ENCODE results near the gene KIF21B.
"Not testable (repeated sequence)": the region's sequence is repeated elsewhere in the genome, so short reads cannot be mapped to it uniquely, and the experiment has no call there.

KIF21B gene

GRCh38 chr1:200966934-200967333 lies 56.6 kb downstream of the KIF21B start:
- H3K27ac ChIP-seq (ENCODE audit: low read depth, low read length): no peak overlapping the region
- no peaks in the 10 kb centered on the region for H3K36me3 ChIP-seq (ENCODE audit: control insufficient read depth in 1 of 2, insufficient read depth in 2 of 2, low read length in 2 of 2)
- no peak overlapping the region for H3K9ac ChIP-seq (ENCODE audit: low read depth in 1 of 2, low read length in 2 of 2)
- no peaks in the 10 kb centered on the region for H3K27me3 ChIP-seq (ENCODE audit: control insufficient read depth in 1 of 2, insufficient read depth in 2 of 2, low read length in 2 of 2)
- H3K9me3 ChIP-seq (ENCODE audit: control insufficient read depth in 1 of 2, low read length in 2 of 2): no peaks in the 10 kb centered on the region
- H3K4me1 ChIP-seq (ENCODE audit: control insufficient read depth in 1 of 2, insufficient read depth in 2 of 2, low read length in 2 of 2): peaks cover 0 to 5% of the 10 kb centered on the region in 2 donors
- H3K4me3 ChIP-seq (ENCODE audit: low read depth in 1 of 2, low read length in 2 of 2): no peak overlapping the region

DNA sequence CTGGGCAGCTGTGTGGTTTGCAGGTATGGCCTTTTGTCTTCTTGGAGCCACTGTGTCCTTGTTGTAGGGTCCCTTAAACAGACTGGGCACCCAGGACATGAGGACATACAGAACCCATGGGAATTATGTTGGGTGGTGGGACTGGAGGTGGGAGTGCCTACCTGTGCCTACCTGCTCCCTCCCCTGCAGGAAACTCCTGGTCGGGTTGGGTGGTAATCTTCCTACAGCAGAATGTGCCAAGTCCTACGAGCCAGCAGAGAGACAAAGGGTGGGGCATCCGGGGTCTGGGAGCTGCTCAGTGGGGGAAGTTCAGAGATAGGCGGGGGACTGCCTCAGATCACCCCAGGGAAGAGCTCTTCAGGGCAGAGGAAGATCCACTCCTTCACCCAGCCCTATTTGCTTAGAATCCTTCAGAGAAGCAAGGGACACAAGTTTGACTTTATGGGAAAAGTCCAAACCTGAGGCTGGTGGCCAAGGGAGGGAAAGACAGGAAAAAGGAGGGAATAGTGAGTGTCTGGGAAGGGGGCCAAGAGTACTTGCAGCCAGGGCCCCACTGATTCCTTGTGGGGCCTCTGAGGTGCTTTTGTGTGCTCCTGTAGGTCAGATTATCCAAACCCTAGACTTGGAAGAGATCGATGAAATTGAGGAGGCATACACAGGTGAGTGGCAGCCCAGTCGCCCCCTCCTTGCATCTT lies 58.3 kb downstream of the KIF21B start:
- no peaks in the 10 kb centered on the region for H3K27me3 ChIP-seq (ENCODE audit: control insufficient read depth in 1 of 2, insufficient read depth in 2 of 2, low read length in 2 of 2)
- H3K9ac ChIP-seq (ENCODE audit: low read depth in 1 of 2, low read length in 2 of 2): no peak overlapping the region
- H3K4me3 ChIP-seq (ENCODE audit: low read depth in 1 of 2, low read length in 2 of 2): no peak overlapping the region
- no peaks in the 10 kb centered on the region for H3K9me3 ChIP-seq (ENCODE audit: control insufficient read depth in 1 of 2, low read length in 2 of 2)
- H3K36me3 ChIP-seq (ENCODE audit: control insufficient read depth in 1 of 2, insufficient read depth in 2 of 2, low read length in 2 of 2): no peaks in the 10 kb centered on the region
- H3K27ac ChIP-seq (ENCODE audit: low read depth, low read length): no peak overlapping the region
- H3K4me1 ChIP-seq (ENCODE audit: control insufficient read depth in 1 of 2, insufficient read depth in 2 of 2, low read length in 2 of 2): no peaks in the 10 kb centered on the region

DNA sequence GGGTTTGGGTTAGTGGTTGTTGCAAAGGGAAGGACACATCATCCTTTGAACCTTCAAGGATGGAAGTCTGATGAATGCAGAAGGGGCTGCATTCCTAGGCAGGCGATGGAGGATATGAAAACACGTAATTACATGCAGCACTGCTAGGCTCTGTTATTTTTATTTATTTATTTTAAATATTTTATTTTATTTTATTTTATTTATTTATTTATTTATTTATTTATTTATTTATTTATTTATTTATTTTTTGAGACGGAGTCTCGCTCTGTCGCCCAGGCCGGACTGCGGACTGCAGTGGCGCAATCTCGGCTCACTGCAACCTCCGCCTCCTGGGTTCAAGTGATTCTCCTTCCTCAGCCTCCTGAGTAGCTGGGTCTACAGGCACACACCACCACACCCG lies 59.6 kb downstream of the KIF21B start:
- not testable (repeated sequence) for H3K4me1 ChIP-seq (ENCODE audit: control insufficient read depth in 1 of 2, insufficient read depth in 2 of 2, low read length in 2 of 2); H3K4me3 ChIP-seq (ENCODE audit: low read depth in 1 of 2, low read length in 2 of 2); H3K9ac ChIP-seq (ENCODE audit: low read depth in 1 of 2, low read length in 2 of 2); H3K27me3 ChIP-seq (ENCODE audit: control insufficient read depth in 1 of 2, insufficient read depth in 2 of 2, low read length in 2 of 2); H3K27ac ChIP-seq (ENCODE audit: low read depth, low read length); H3K9me3 ChIP-seq (ENCODE audit: control insufficient read depth in 1 of 2, low read length in 2 of 2); H3K36me3 ChIP-seq (ENCODE audit: control insufficient read depth in 1 of 2, insufficient read depth in 2 of 2, low read length in 2 of 2)

DNA sequence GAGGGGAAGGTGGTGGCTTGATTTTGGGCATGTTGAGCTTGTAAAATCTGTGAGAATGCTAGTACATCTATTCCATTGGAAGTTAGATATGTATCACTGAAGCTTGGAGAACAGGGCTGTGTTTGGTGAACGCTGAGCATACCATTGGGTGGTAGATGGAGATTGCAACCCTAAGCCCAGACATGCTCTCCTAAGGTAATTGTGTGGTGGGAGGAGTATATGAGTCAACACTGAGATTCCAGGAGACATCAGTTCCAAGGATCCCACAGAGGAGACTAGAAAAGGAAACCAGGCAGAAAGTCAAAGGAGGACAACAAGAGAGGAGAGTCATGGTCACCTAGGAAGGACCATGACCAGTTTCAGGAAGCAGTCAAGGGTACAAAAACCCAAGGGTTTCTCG lies 60.4 kb downstream of the KIF21B start:
- Histone ChIP-seq H3K4me3 (ENCODE audit: low read depth in 1 of 2, low read length in 2 of 2) (no peak overlapping the region), H3K9ac (ENCODE audit: low read depth in 1 of 2, low read length in 2 of 2) (no peak overlapping the region), H3K27me3 (ENCODE audit: control insufficient read depth in 1 of 2, insufficient read depth in 2 of 2, low read length in 2 of 2) (no peaks in the 10 kb centered on the region)

DNA sequence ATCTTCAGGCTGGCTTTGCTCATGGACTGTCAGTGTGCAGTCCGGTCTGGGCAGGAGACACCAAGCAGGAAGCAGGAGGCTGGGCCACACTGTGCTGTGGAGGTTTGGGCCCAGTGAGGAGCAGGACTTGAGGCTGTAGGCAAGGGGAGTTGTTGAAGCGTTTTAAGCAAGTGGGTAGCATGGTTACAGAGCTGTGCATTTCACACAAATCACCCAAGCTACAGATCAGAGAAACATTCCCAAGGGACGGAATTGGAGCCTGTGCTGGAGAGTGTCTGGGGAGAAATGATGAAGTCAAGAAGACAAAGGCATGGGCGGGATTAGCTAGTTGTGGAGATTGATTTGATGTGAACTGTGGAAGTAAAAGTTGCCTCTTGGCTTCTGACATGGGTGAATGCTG lies 60.9 kb downstream of the KIF21B start:
- Histone ChIP-seq H3K4me3 (ENCODE audit: low read depth in 1 of 2, low read length in 2 of 2) (no peak overlapping the region), H3K9ac (ENCODE audit: low read depth in 1 of 2, low read length in 2 of 2) (no peak overlapping the region), H3K4me1 (ENCODE audit: control insufficient read depth in 1 of 2, insufficient read depth in 2 of 2, low read length in 2 of 2) (no peaks in the 10 kb centered on the region), H3K27ac (ENCODE audit: low read depth, low read length) (no peak overlapping the region), H3K9me3 (ENCODE audit: control insufficient read depth in 1 of 2, low read length in 2 of 2) (no peaks in the 10 kb centered on the region), H3K36me3 (ENCODE audit: control insufficient read depth in 1 of 2, insufficient read depth in 2 of 2, low read length in 2 of 2) (no peaks in the 10 kb centered on the region), H3K27me3 (ENCODE audit: control insufficient read depth in 1 of 2, insufficient read depth in 2 of 2, low read length in 2 of 2) (no peaks in the 10 kb centered on the region)

More for the DNA sequence above, 60.4 kb downstream of the KIF21B start:
- H3K27ac ChIP-seq (ENCODE audit: low read depth, low read length): no peak overlapping the region
- no peaks in the 10 kb centered on the region for H3K9me3 ChIP-seq (ENCODE audit: control insufficient read depth in 1 of 2, low read length in 2 of 2)
- no peaks in the 10 kb centered on the region for H3K36me3 ChIP-seq (ENCODE audit: control insufficient read depth in 1 of 2, insufficient read depth in 2 of 2, low read length in 2 of 2)
- no peaks in the 10 kb centered on the region for H3K4me1 ChIP-seq (ENCODE audit: control insufficient read depth in 1 of 2, insufficient read depth in 2 of 2, low read length in 2 of 2)

DNA sequence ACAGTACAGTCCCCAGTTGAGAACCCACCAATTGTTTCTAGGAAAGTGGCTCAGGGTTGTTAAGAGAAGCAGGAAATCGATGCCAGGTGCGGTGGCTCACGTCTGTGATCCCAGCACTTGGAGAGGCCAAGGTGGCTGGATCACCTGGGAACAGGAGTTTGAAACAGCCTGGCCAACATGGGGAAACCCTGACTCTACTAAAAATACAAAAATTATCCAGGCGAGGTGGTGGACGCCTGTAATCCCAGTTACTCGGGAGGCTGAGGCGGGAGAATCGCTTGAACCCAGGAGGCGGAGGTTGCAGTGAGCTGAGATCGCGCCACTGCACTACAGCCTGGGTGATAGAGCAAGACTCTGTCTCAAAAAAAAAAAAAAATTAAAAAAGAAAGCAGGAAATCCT lies 61.4 kb downstream of the KIF21B start:
- H3K27ac ChIP-seq (ENCODE audit: low read depth, low read length); H3K36me3 ChIP-seq (ENCODE audit: control insufficient read depth in 1 of 2, insufficient read depth in 2 of 2, low read length in 2 of 2); H3K27me3 ChIP-seq (ENCODE audit: control insufficient read depth in 1 of 2, insufficient read depth in 2 of 2, low read length in 2 of 2); H3K4me1 ChIP-seq (ENCODE audit: control insufficient read depth in 1 of 2, insufficient read depth in 2 of 2, low read length in 2 of 2); H3K9ac ChIP-seq (ENCODE audit: low read depth in 1 of 2, low read length in 2 of 2); H3K9me3 ChIP-seq (ENCODE audit: control insufficient read depth in 1 of 2, low read length in 2 of 2); H3K4me3 ChIP-seq (ENCODE audit: low read depth in 1 of 2, low read length in 2 of 2): not testable (repeated sequence)

DNA sequence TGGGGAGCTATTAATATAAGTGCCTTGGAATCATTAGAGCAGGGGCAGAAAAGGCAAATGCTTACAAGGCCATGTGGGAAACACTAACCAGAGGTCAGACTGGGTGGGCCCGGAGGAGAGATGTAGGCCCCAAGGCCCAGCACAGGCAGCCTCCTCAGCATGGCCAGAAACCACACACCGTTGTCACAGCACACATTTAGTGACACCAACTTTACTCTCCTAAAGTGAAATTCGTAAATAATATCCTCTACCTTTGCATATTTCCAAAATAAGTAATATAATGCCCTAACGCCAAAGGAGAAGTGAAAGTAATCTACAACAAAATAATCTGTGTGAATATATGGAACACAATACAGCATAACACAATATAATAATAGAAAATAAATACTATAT lies 62.6 kb downstream of the KIF21B start:
- Histone ChIP-seq H3K36me3 (ENCODE audit: control insufficient read depth in 1 of 2, insufficient read depth in 2 of 2, low read length in 2 of 2) (no peaks in the 10 kb centered on the region), H3K4me3 (ENCODE audit: low read depth in 1 of 2, low read length in 2 of 2) (no peak overlapping the region), H3K4me1 (ENCODE audit: control insufficient read depth in 1 of 2, insufficient read depth in 2 of 2, low read length in 2 of 2) (no peaks in the 10 kb centered on the region), H3K9me3 (ENCODE audit: control insufficient read depth in 1 of 2, low read length in 2 of 2) (no peaks in the 10 kb centered on the region), H3K27me3 (ENCODE audit: control insufficient read depth in 1 of 2, insufficient read depth in 2 of 2, low read length in 2 of 2) (no peaks in the 10 kb centered on the region), H3K27ac (ENCODE audit: low read depth, low read length) (no peak overlapping the region), H3K9ac (ENCODE audit: low read depth in 1 of 2, low read length in 2 of 2) (no peak overlapping the region)

- Histone ChIP-seq H3K27me3 (ENCODE audit: control insufficient read depth in 1 of 2, insufficient read depth in 2 of 2, low read length in 2 of 2) (no peaks in the 10 kb centered on the region), H3K4me1 (ENCODE audit: control insufficient read depth in 1 of 2, insufficient read depth in 2 of 2, low read length in 2 of 2) (no peaks in the 10 kb centered on the region), H3K4me3 (ENCODE audit: low read depth in 1 of 2, low read length in 2 of 2) (no peak overlapping the region), H3K27ac (ENCODE audit: low read depth, low read length) (no peak overlapping the region), H3K9ac (ENCODE audit: low read depth in 1 of 2, low read length in 2 of 2) (no peak overlapping the region), H3K9me3 (ENCODE audit: control insufficient read depth in 1 of 2, low read length in 2 of 2) (no peaks in the 10 kb centered on the region), H3K36me3 (ENCODE audit: control insufficient read depth in 1 of 2, insufficient read depth in 2 of 2, low read length in 2 of 2) (no peaks in the 10 kb centered on the region)
Measured at GRCh38 chr1:200960236-200960947, 63.1 kb downstream of the KIF21B start.

DNA sequence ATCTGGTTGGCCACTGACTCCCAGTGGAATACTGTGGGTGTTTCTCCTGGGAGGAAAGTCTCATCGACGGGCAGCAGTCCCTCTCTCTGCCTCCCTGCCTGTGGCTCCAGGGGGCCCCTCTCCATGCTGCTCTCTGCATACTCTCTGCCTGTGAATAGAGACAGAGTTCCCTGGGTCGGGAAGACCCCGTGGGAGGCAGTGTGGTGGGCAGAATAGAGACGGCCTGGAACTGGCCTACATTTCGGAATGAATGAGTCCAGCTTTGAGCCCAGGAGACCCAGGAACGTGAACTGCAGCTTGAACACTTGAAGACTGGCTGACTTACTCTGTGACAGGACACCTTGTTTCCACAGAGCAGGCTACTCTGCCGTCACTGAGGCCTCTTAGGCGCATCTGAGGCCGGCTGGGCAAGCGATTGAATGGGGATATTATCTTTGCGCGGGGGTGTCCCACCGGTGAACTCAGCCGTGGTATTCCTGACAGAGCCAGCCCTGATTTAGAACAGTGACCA lies 64.0 kb downstream of the KIF21B start:
- no peak overlapping the region for H3K4me3 ChIP-seq (ENCODE audit: low read depth in 1 of 2, low read length in 2 of 2)
- H3K27me3 ChIP-seq (ENCODE audit: control insufficient read depth in 1 of 2, insufficient read depth in 2 of 2, low read length in 2 of 2): no peaks in the 10 kb centered on the region
- H3K4me1 ChIP-seq (ENCODE audit: control insufficient read depth in 1 of 2, insufficient read depth in 2 of 2, low read length in 2 of 2): no peaks in the 10 kb centered on the region

DNA sequence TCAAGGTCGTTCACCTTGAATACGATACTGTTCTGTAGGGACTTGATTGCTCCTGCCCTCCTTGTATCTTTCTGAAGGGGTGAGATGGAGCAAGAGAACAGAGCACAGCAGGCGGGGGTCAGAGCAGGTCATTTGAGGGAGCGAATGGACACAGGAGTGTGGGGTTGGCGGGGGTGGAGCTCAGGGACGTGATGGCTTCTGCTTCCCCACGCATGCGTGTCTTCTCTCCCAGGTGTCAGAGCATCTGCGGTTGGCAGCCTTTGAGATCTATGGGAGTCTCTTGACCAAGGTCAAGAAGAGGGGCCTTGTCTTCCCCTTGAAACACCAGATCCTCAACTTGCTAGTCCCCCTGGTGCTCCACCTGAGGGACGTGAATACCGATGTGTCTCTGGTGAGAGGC lies 64.9 kb downstream of the KIF21B start:
- Histone ChIP-seq H3K9ac (ENCODE audit: low read depth in 1 of 2, low read length in 2 of 2) (no peak overlapping the region), H3K27me3 (ENCODE audit: control insufficient read depth in 1 of 2, insufficient read depth in 2 of 2, low read length in 2 of 2) (no peaks in the 10 kb centered on the region), H3K27ac (ENCODE audit: low read depth, low read length) (no peak overlapping the region), H3K36me3 (ENCODE audit: control insufficient read depth in 1 of 2, insufficient read depth in 2 of 2, low read length in 2 of 2) (no peaks in the 10 kb centered on the region), H3K4me3 (ENCODE audit: low read depth in 1 of 2, low read length in 2 of 2) (no peak overlapping the region), H3K4me1 (ENCODE audit: control insufficient read depth in 1 of 2, insufficient read depth in 2 of 2, low read length in 2 of 2) (no peaks in the 10 kb centered on the region), H3K9me3 (ENCODE audit: control insufficient read depth in 1 of 2, low read length in 2 of 2) (no peaks in the 10 kb centered on the region)

More for the DNA sequence above, 64.0 kb downstream of the KIF21B start:
- Histone ChIP-seq H3K27ac (ENCODE audit: low read depth, low read length) (no peak overlapping the region), H3K9me3 (ENCODE audit: control insufficient read depth in 1 of 2, low read length in 2 of 2) (no peaks in the 10 kb centered on the region), H3K36me3 (ENCODE audit: control insufficient read depth in 1 of 2, insufficient read depth in 2 of 2, low read length in 2 of 2) (no peaks in the 10 kb centered on the region), H3K9ac (ENCODE audit: low read depth in 1 of 2, low read length in 2 of 2) (no peak overlapping the region)
